IMR-90 (cell line): ENCODE data around the gene PLPP3. TPM values are rescaled to one million over a fixed set of nuclear protein-coding genes. Genes with fewer than 3 reads are reported as not detected.

ENCODE experiments used
- ATAC-seq: fragments of 200-7000 bp; cut with Tn5 transposase; 2 replicates; pipeline ENCODE4 v1.9.1; 2020; ENCODE audit warnings: low read depth, mild to moderate bottlenecking, moderate library complexity
- BruUV-seq: library from RNA; stranded (reverse); fragments of 400-500 nt; replicated peaks from 2 replicates; lab custom pipeline; 2021; lab: Mats Ljungman, UMichigan
- CTCF ChIA-PET: fragments of 300-600 bp; formaldehyde crosslinking; extraction: SDS; loops from one replicate; lab custom pipeline; 2021; ENCODE audit warnings: antibody characterized with exemption; lab: Yijun Ruan, JAX
- POLR2A ChIA-PET: fragments of 300-600 bp; sonication (Branson Sonifier 250); formaldehyde crosslinking; loops from one replicate; lab custom pipeline; 2022; ENCODE audit warnings: antibody characterized with exemption; ENCODE audit not compliant: unreplicated experiment; lab: Charles Lee
- DNase-seq: peaks from one replicate; pipeline ENCODE4 v3.0.0; 2013
- H2AFZ ChIP-seq: replicated peaks from 2 replicates; pipeline ENCODE3; 2013; ENCODE audit warnings: low read length, mild to moderate bottlenecking; ENCODE audit not compliant: poor library complexity
- H2AK5ac ChIP-seq: 2 replicates; pipeline ENCODE4 v1.6.1; 2013; ENCODE audit warnings: low read depth, low read length, inconsistent platforms
- H2AK9ac ChIP-seq: replicated peaks from 2 replicates; pipeline ENCODE3; 2013; ENCODE audit warnings: mild to moderate bottlenecking, low read depth, low read length, moderate library complexity; ENCODE audit not compliant: poor library complexity
- H2BK120ac ChIP-seq: 2 replicates; pipeline ENCODE4 v1.6.1; 2013; ENCODE audit warnings: low read depth, low read length, inconsistent platforms
- H2BK15ac ChIP-seq: 3 replicates; pipeline ENCODE4 v1.6.1; 2013; ENCODE audit warnings: low read depth, low read length, inconsistent platforms
- H2BK20ac ChIP-seq: 2 replicates; pipeline ENCODE4 v1.6.1; 2013; ENCODE audit warnings: low read depth, mild to moderate bottlenecking, inconsistent platforms, low read length, moderate library complexity
- H2BK5ac ChIP-seq: 2 replicates; pipeline ENCODE4 v1.6.1; 2013; ENCODE audit warnings: mild to moderate bottlenecking, low read depth, low read length, inconsistent platforms; ENCODE audit not compliant: poor library complexity, severe bottlenecking
- H3K14ac ChIP-seq: replicated peaks from 2 replicates; pipeline ENCODE4 v1.6.1; 2013; ENCODE audit warnings: low read depth, low read length, inconsistent platforms
- H3K18ac ChIP-seq: 2 replicates; pipeline ENCODE4 v1.6.1; 2013; ENCODE audit warnings: low read depth, low read length, control low read depth
- H3K23ac ChIP-seq: 2 replicates; pipeline ENCODE4 v1.6.1; 2013; ENCODE audit warnings: low read depth, low read length, inconsistent platforms
- H3K27ac ChIP-seq: 2 replicates; pipeline ENCODE4 v1.5.1; 2013; ENCODE audit warnings: mild to moderate bottlenecking, control low read depth, low read length; ENCODE audit not compliant: insufficient read depth
- H3K27me3 ChIP-seq: 2 replicates; pipeline ENCODE4 v1.6.1; 2013; ENCODE audit warnings: low read length; ENCODE audit not compliant: control insufficient read depth, insufficient read depth
- H3K36me3 ChIP-seq: 2 replicates; pipeline ENCODE4 v1.6.1; 2013; ENCODE audit warnings: low read length, mixed read lengths; ENCODE audit not compliant: control insufficient read depth, insufficient read depth
- H3K4ac ChIP-seq: 2 replicates; pipeline ENCODE4 v1.6.1; 2013; ENCODE audit warnings: low read depth, low read length, inconsistent platforms
- H3K4me1 ChIP-seq: 2 replicates; pipeline ENCODE4 v1.6.1; 2013; ENCODE audit warnings: low read length, mixed read lengths; ENCODE audit not compliant: control insufficient read depth, insufficient read depth
- H3K4me2 ChIP-seq: 2 replicates; pipeline ENCODE4 v1.6.1; 2013; ENCODE audit warnings: low read depth, mild to moderate bottlenecking, control low read depth, low read length, moderate library complexity
- H3K4me3 ChIP-seq: 2 replicates; pipeline ENCODE4 v1.5.1; 2013; ENCODE audit warnings: low read depth, mild to moderate bottlenecking, control low read depth, low read length, moderate library complexity; ENCODE audit not compliant: insufficient read depth
- H3K56ac ChIP-seq: 2 replicates; pipeline ENCODE4 v1.6.1; 2013; ENCODE audit warnings: low read length, inconsistent platforms; ENCODE audit not compliant: insufficient read depth; ENCODE audit errors: extremely low read depth
- H3K79me1 ChIP-seq, 2 experiments: 2 replicates each; pipeline ENCODE4 v1.6.1; 2013; ENCODE audit warnings: low read length in 2 of 2, inconsistent platforms in 1 of 2, low read depth in 1 of 2
- H3K9ac ChIP-seq: 2 replicates; pipeline ENCODE4 v1.6.1; 2013; ENCODE audit warnings: low read depth, low read length, control low read depth
- H3K9me1 ChIP-seq: 2 replicates; pipeline ENCODE4 v1.6.1; 2013; ENCODE audit warnings: low read length, inconsistent platforms; ENCODE audit not compliant: insufficient read depth
- H3K9me3 ChIP-seq: 2 replicates; pipeline ENCODE4 v1.6.1; 2013; ENCODE audit warnings: low read length; ENCODE audit not compliant: control insufficient read depth, insufficient read depth
- H4K20me1 ChIP-seq: 2 replicates; pipeline ENCODE4 v1.6.1; 2013; ENCODE audit warnings: low read length, inconsistent platforms; ENCODE audit not compliant: insufficient read depth
- H4K5ac ChIP-seq: 2 replicates; pipeline ENCODE4 v1.6.1; 2013; ENCODE audit warnings: mild to moderate bottlenecking, low read depth, low read length, control low read depth
- H4K8ac ChIP-seq, 2 experiments: 2 replicates each; pipeline ENCODE4 v1.6.1; 2013; ENCODE audit warnings: low read depth in 2 of 2, low read length in 2 of 2, control low read depth in 1 of 2, inconsistent platforms in 1 of 2
- H4K91ac ChIP-seq: 2 replicates; pipeline ENCODE4 v1.6.1; 2013; ENCODE audit warnings: low read depth, low read length, inconsistent platforms; ENCODE audit not compliant: insufficient read depth
- NFE2L2 ChIP-seq: fragments of 150-350 bp; IDR thresholded peaks from 2 replicates; pipeline ENCODE4 v1.6.1; 2016; ENCODE audit warnings: low read depth, mild to moderate bottlenecking, low read length
- POLR2A ChIP-seq: IDR thresholded peaks from 2 replicates; pipeline ENCODE4 v1.6.1; 2012; ENCODE audit warnings: mild to moderate bottlenecking, low read depth, low read length
- WGBS, 2 experiments: methylation state at CpG; one replicate each; pipeline versions ENCODE4 v1.1.5 to v1.1.7; 2013; ENCODE audit warnings: missing lambda C conversion rate in 2 of 2; ENCODE audit not compliant: insufficient read length in 1 of 2; ENCODE audit errors: extremely low coverage in 2 of 2; 5-methylcytosine and 5-hydroxymethylcytosine counted together
- dilution Hi-C: fragments of 300-500 bp; cut with HindIII; formaldehyde crosslinking; loops from one replicate; pipeline ENCODE4 v1.14.3; 2018; ENCODE audit warnings: low sequenced_read_pairs; ENCODE audit not compliant: unreplicated experiment
- in situ Hi-C: fragments of 300-500 bp; cut with MboI; formaldehyde crosslinking; loops from 3 replicates; pipeline ENCODE4 v1.14.3; 2019; ENCODE audit warnings: low sequenced_read_pairs, inconsistent platforms, mixed read lengths
- intact Hi-C: fragments of 100-400 bp; cut with micrococcal nuclease; formaldehyde crosslinking; loops from 2 replicates; pipeline ENCODE4 v1.10.0; 2022
- polyA plus RNA-seq, 3 experiments: library from polyadenylated mRNA; depleted of rRNA; stranded (reverse); fragments of >200 nt; gene quantifications; 2 replicates each; pipeline ENCODE4 v1.2.3, GENCODE V29; 2012; ENCODE audit warnings: low replicate concordance in 1 of 3
- total RNA-seq: library from RNA; depleted of rRNA; stranded (reverse); fragments of >200 nt; gene quantifications from 2 replicates; pipeline ENCODE4 v1.2.3, GENCODE V29; 2012

The PLPP3 gene
- total and polyA plus RNA-seq, 2 of the 4 experiments (the other 2 are of a cell fraction) = 49.9 to 56.6 TPM

GRCh38 chr1:56516539-56517252 is 62.7 kb downstream of the PLPP3 start:
- Histone ChIP-seq H3K4me3 (no peak overlapping the region), H4K8ac (no peak overlapping the region), H3K9me1 (peaks cover 24% of the 10 kb centered on the region), H3K18ac (no peak overlapping the region), H2BK120ac (no peak overlapping the region), H4K20me1 (peaks cover 19% of the 10 kb centered on the region), H4K91ac (no peak overlapping the region), H3K4ac (no peak overlapping the region), H2BK15ac (no peak overlapping the region), H3K27me3 (no peaks in the 10 kb centered on the region), H3K4me1 (peaks cover 2% of the 10 kb centered on the region; the same call in 1 of the 2 replicates), H3K9ac (no peak overlapping the region), H3K23ac (no peak overlapping the region), H3K4me2 (no peak overlapping the region), H3K36me3 (peaks cover 76% of the 10 kb centered on the region), H3K9me3 (no peaks in the 10 kb centered on the region), H3K56ac (no peak overlapping the region), H3K27ac (no peak overlapping the region), H2AK5ac (no peak overlapping the region), H4K5ac (no peak overlapping the region), H2AK9ac (no peak overlapping the region), H2BK5ac (no peak overlapping the region), H2AFZ (no peak overlapping the region), H3K79me1 (peaks cover 4 to 63% of the 10 kb centered on the region in 2 experiments; a peak in 3 of 4 replicates), H3K14ac (no peak overlapping the region), H2BK20ac (no peak overlapping the region)
- POLR2A ChIA-PET = interaction anchor here (0.6 kb wide), 1 partner anchor 11 kb away, joined by 7 read pairs; no protein-coding TSS in a partner anchor
- intact Hi-C loops (no loop called here), in situ Hi-C loops (no loop called here), dilution Hi-C loops (no loop called here)
- DNase-seq = peak; percentile 65
- no CpG with 5 or more reads among the region's 7 CpGs for WGBS, 2 experiments
- no TSS peak for BruUV-seq
- peak; percentile 66 for ATAC-seq
- TF ChIP-seq POLR2A = no peak
- TF ChIP-seq NFE2L2 = peak; percentile 50; the same call in 1 of the 2 replicates
- CTCF ChIA-PET = no interaction called here
